ENCODE results near the gene EXOC2. TPM values are rescaled to one million over a fixed set of nuclear protein-coding genes. Genes with fewer than 3 reads are reported as not detected.

The EXOC2 gene
- total RNA-seq, 4 donors from 2014 or later: 17.8 to 24.8 (median 21.4) TPM

DNA sequence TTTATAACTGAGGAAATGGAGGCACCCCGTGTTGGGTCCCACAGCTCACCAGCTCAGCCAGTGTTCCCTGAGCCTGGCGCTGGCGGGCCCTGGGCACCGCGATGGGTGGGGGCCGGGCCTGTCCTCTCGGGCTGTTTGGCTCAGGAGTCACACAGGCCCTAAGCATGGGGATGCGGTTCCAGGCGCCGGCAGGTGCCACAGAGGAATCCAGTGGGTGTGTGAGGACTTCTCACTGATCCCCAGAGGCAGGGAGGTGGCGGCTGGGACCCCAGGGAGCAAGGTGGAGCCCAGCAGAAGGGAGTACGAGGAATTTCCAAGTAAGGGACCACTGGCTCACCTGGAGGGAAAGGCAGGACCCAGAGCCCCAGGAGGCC is 243.9 kb downstream of the EXOC2 start:
- intact Hi-C loops (cut with DNase I): no loop called here
- no peak overlapping the region for H3K27ac ChIP-seq
- H3K4me1 ChIP-seq: peaks cover 0 to 7% (median 0%) of the 10 kb centered on the region in 3 donors
- no peak overlapping the region for H3K4me3 ChIP-seq
- DNase-seq: no peak
- H3K27me3 ChIP-seq: peaks cover 0 to 21% (median 0%) of the 10 kb centered on the region in 4 donors
- H3K36me3 ChIP-seq: no peaks in the 10 kb centered on the region
- TF ChIP-seq POLR2A (IDR thresholded peaks at IDR 0.05): no peak
- TF ChIP-seq CTCF (IDR thresholded peaks at IDR 0.05): no peak
- WGBS, 2 donors: 36 to 90% methylated on average over 2 to 3 of the region's 12 CpGs
- no peaks in the 10 kb centered on the region for H3K9me3 ChIP-seq

- no peak for TF ChIP-seq CTCF (IDR thresholded peaks at IDR 0.05)
- no peak for TF ChIP-seq POLR2A (IDR thresholded peaks at IDR 0.05)
- no peak for DNase-seq
- no peaks in the 10 kb centered on the region for H3K36me3 ChIP-seq
- H3K27ac ChIP-seq: no peak overlapping the region
- H3K4me1 ChIP-seq: peaks cover 0 to 7% (median 0%) of the 10 kb centered on the region in 3 donors
- intact Hi-C loops (cut with DNase I): no loop called here
- H3K9me3 ChIP-seq: no peaks in the 10 kb centered on the region
- WGBS, 2 donors: 80 to 88% methylated on average over 17 to 19 of the region's 19 CpGs
- H3K27me3 ChIP-seq: peaks cover 0 to 27% (median 0%) of the 10 kb centered on the region in 4 donors
- H3K4me3 ChIP-seq: no peak overlapping the region
Measured at GRCh38 chr6:448296-449056, 244.5 kb downstream of the EXOC2 start.

GRCh38 chr6:447381-448165 is 245.4 kb downstream of the EXOC2 start:
- peaks cover 0 to 28% (median 0%) of the 10 kb centered on the region in 4 donors for H3K27me3 ChIP-seq
- WGBS, 2 donors: 74 to 76% methylated on average over 10 to 14 of the region's 29 CpGs
- no peak for TF ChIP-seq CTCF (IDR thresholded peaks at IDR 0.05)
- TF ChIP-seq POLR2A (IDR thresholded peaks at IDR 0.05): no peak
- no peaks in the 10 kb centered on the region for H3K36me3 ChIP-seq
- H3K9me3 ChIP-seq: no peaks in the 10 kb centered on the region
- peak overlapping the region in 1 of 4 donors; percentile 21 for H3K27ac ChIP-seq
- H3K4me1 ChIP-seq: peaks cover 0 to 2% (median 0%) of the 10 kb centered on the region in 3 donors
- peak overlapping the region in 2 of 4 donors; percentile 25 to 30 for H3K4me3 ChIP-seq
- intact Hi-C loops (cut with DNase I): no loop called here
- DNase-seq: no peak

GRCh38 chr6:446418-447366 is 246.2 kb downstream of the EXOC2 start:
- H3K4me1 ChIP-seq: no peaks in the 10 kb centered on the region
- no peaks in the 10 kb centered on the region for H3K9me3 ChIP-seq
- no peak for DNase-seq
- no peak for TF ChIP-seq POLR2A (IDR thresholded peaks at IDR 0.05)
- no peak for TF ChIP-seq CTCF (IDR thresholded peaks at IDR 0.05)
- WGBS, 2 donors: 62 to 67% methylated on average over 10 to 14 of the region's 28 CpGs
- intact Hi-C loops (cut with DNase I): no loop called here
- peak overlapping the region in 1 of 4 donors; percentile 21 for H3K27ac ChIP-seq
- no peaks in the 10 kb centered on the region for H3K36me3 ChIP-seq
- peaks cover 0 to 36% (median 0%) of the 10 kb centered on the region in 4 donors for H3K27me3 ChIP-seq
- H3K4me3 ChIP-seq: peak overlapping the region in 2 of 4 donors; percentile 25 to 30
